Dermis microvascular lymphatic vessel endothelial cell (primary cell): ENCODE measurements around the gene EBNA1BP2. TPM values are rescaled to one million over a fixed set of nuclear protein-coding genes. Genes with fewer than 3 reads are reported as not detected.
"Not testable (repeated sequence)": the region's sequence is repeated elsewhere in the genome, so short reads cannot be mapped to it uniquely, and the experiment has no call there.

Source experiments
- DNase-seq, 2 donors: peaks; one replicate each; pipeline versions ENCODE4 v3.0.0 to v3.0.0-alpha.2; 2010; ENCODE audit warnings: low read depth in 2 of 2
- total RNA-seq: library from RNA; depleted of rRNA; stranded (reverse); fragments of >200 nt; gene quantifications from 2 replicates; pipeline ENCODE4 v1.2.1, GENCODE V29; 2014

EBNA1BP2 gene
- total RNA-seq, 1 donor from 2014 or later = 82.0 TPM

- no peak for DNase-seq
Measured at GRCh38 chr1:43121256-43121900, 50.7 kb downstream of the EBNA1BP2 start.

GRCh38 chr1:43119928-43120586, 52.0 kb downstream of the EBNA1BP2 start:
- not testable (repeated sequence) for DNase-seq

Other genes starting within 250 kb of the EBNA1BP2 start
- 10.4 and 14.3 TPM in 2 replicates for gene SLC2A1, start 213.4 kb downstream of the EBNA1BP2 start, total RNA-seq
- 0.25 and 0.26 TPM in 2 replicates for gene CFAP57, start within 50 bp of the EBNA1BP2 start, total RNA-seq
- not detected in 2 replicates for gene TMEM125, start 97.7 kb upstream of the EBNA1BP2 start, total RNA-seq
- not detected in 2 replicates for gene C1orf210, start 113.3 kb upstream of the EBNA1BP2 start, total RNA-seq
- gene TIE1, start 128.7 kb upstream of the EBNA1BP2 start, total RNA-seq = 667 and 1,206 TPM in 2 replicates
- gene MPL, start 165.5 kb upstream of the EBNA1BP2 start, total RNA-seq = 0.13 TPM in 2 replicates
- gene CDC20, start 186.7 kb upstream of the EBNA1BP2 start, total RNA-seq = 18.6 and 53.7 TPM in 2 replicates
- gene ELOVL1, start 195.7 kb upstream of the EBNA1BP2 start, total RNA-seq = 51.1 and 64.4 TPM in 2 replicates
- 36.3 and 36.7 TPM in 2 replicates for gene MED8, start 217.5 kb upstream of the EBNA1BP2 start, total RNA-seq
- gene SZT2, start 217.6 kb upstream of the EBNA1BP2 start, total RNA-seq = 8.6 and 14.0 TPM in 2 replicates